Measurements from ENCODE around the gene INHA.

The INHA gene

GRCh38 chr2:219624565-219624964 is 52.5 kb downstream of the INHA start:
- no peak for DNase-seq (ENCODE audit: low read depth)
- no peak overlapping the region for H3K4me3 ChIP-seq (ENCODE audit: low read depth, low read length)

GRCh38 chr2:219625179-219625578 is 53.1 kb downstream of the INHA start:
- no peak for DNase-seq (ENCODE audit: low read depth)
- H3K4me3 ChIP-seq (ENCODE audit: low read depth, low read length), result no peak overlapping the region
